ENCODE data around the gene ERBB3.

The ERBB3 gene

GRCh38 chr12:56078427-56078826 lies 1.5 kb upstream of the ERBB3 start:
- no peaks in the 10 kb centered on the region; the same call in 1 of the 2 replicates for H4K20me1 ChIP-seq (ENCODE audit: insufficient read depth, low read length)
- H3K36me3 ChIP-seq (ENCODE audit: insufficient read depth, low read length): no peaks in the 10 kb centered on the region
- no peak overlapping the region for H3K9ac ChIP-seq (ENCODE audit: low read depth, low read length)
- H3K9me3 ChIP-seq (ENCODE audit: insufficient read depth, low read length, severe bottlenecking): no peaks in the 10 kb centered on the region
- no peak overlapping the region for H3K27ac ChIP-seq (ENCODE audit: low read length)
- H3K79me2 ChIP-seq (ENCODE audit: insufficient read depth, low read length): no peaks in the 10 kb centered on the region
- no peak for TF ChIP-seq EZH2 (IDR thresholded peaks at IDR 0.05; ENCODE audit: borderline replicate concordance, low read depth, low read length, severe bottlenecking)
- TF ChIP-seq, protein P1, sequence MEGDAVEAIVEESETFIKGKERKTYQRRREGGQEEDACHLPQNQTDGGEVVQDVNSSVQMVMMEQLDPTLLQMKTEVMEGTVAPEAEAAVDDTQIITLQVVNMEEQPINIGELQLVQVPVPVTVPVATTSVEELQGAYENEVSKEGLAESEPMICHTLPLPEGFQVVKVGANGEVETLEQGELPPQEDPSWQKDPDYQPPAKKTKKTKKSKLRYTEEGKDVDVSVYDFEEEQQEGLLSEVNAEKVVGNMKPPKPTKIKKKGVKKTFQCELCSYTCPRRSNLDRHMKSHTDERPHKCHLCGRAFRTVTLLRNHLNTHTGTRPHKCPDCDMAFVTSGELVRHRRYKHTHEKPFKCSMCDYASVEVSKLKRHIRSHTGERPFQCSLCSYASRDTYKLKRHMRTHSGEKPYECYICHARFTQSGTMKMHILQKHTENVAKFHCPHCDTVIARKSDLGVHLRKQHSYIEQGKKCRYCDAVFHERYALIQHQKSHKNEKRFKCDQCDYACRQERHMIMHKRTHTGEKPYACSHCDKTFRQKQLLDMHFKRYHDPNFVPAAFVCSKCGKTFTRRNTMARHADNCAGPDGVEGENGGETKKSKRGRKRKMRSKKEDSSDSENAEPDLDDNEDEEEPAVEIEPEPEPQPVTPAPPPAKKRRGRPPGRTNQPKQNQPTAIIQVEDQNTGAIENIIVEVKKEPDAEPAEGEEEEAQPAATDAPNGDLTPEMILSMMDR (IDR thresholded peaks at IDR 0.05; ENCODE audit: borderline replicate concordance, extremely low read depth, low read length, poor library complexity, severe bottlenecking): no peak
- no peak overlapping the region for H3K4me3 ChIP-seq (ENCODE audit: low read depth in 1 of 2, low read length in 2 of 2)
- H3K27me3 ChIP-seq (ENCODE audit: insufficient read depth, low read length, poor library complexity): peaks cover 43% of the 10 kb centered on the region
- ATAC-seq (ENCODE audit: insufficient read depth, low read depth) (no peak), DNase-seq (no peak)
- H3K4me1 ChIP-seq (ENCODE audit: insufficient read depth, low read length): peaks cover 20% of the 10 kb centered on the region
- no peak overlapping the region for H2AFZ ChIP-seq (ENCODE audit: low read depth, low read length)
- H3K4me2 ChIP-seq (ENCODE audit: insufficient read depth, low read length): no peak overlapping the region

- H3K27ac ChIP-seq (ENCODE audit: low read length): no peak overlapping the region
- peak; percentile 74 for ATAC-seq (ENCODE audit: insufficient read depth, low read depth)
- H3K27me3 ChIP-seq (ENCODE audit: insufficient read depth, low read length, poor library complexity): peaks cover 50% of the 10 kb centered on the region
- H3K79me2 ChIP-seq (ENCODE audit: insufficient read depth, low read length): no peaks in the 10 kb centered on the region
- no peaks in the 10 kb centered on the region for H3K9me3 ChIP-seq (ENCODE audit: insufficient read depth, low read length, severe bottlenecking)
- peak overlapping the region; percentile 78 for H3K4me2 ChIP-seq (ENCODE audit: insufficient read depth, low read length)
- H3K4me1 ChIP-seq (ENCODE audit: insufficient read depth, low read length): peaks cover 20% of the 10 kb centered on the region
- no peaks in the 10 kb centered on the region for H3K36me3 ChIP-seq (ENCODE audit: insufficient read depth, low read length)
- peak overlapping the region; percentile 43 for H3K9ac ChIP-seq (ENCODE audit: low read depth, low read length)
- peak overlapping the region; percentile 51 for H2AFZ ChIP-seq (ENCODE audit: low read depth, low read length)
- TF ChIP-seq EZH2 (IDR thresholded peaks at IDR 0.05; ENCODE audit: borderline replicate concordance, low read depth, low read length, severe bottlenecking): no peak
- TF ChIP-seq, protein P1 (IDR thresholded peaks at IDR 0.05; ENCODE audit: borderline replicate concordance, extremely low read depth, low read length, poor library complexity, severe bottlenecking): peak; percentile 58
- peak; percentile 55 for DNase-seq
- H3K4me3 ChIP-seq (ENCODE audit: low read depth in 1 of 2, low read length in 2 of 2): peak overlapping the region; percentile 11 to 55; a peak in 3 of 4 replicates
- H4K20me1 ChIP-seq (ENCODE audit: insufficient read depth, low read length): no peaks in the 10 kb centered on the region; the same call in 1 of the 2 replicates
Measured at GRCh38 chr12:56078931-56079722, 838 bp upstream of the ERBB3 start.

GRCh38 chr12:56080556-56081138 lies 682 bp downstream of the ERBB3 start:
- DNase-seq: no peak
- Histone ChIP-seq H4K20me1 (ENCODE audit: insufficient read depth, low read length) (no peaks in the 10 kb centered on the region; the same call in 1 of the 2 replicates), H3K4me3 (ENCODE audit: low read depth in 1 of 2, low read length in 2 of 2) (peak overlapping the region in 1 of 2 experiments; percentile 55; a peak in 2 of 4 replicates), H2AFZ (ENCODE audit: low read depth, low read length) (0 out of 2 replicates have a peak overlapping the region, but pooled peaks have one; percentile 51), H3K4me2 (ENCODE audit: insufficient read depth, low read length) (peak overlapping the region; percentile 78), H3K27me3 (ENCODE audit: insufficient read depth, low read length, poor library complexity) (peaks cover 50% of the 10 kb centered on the region), H3K79me2 (ENCODE audit: insufficient read depth, low read length) (no peaks in the 10 kb centered on the region), H3K27ac (ENCODE audit: low read length) (no peak overlapping the region), H3K36me3 (ENCODE audit: insufficient read depth, low read length) (no peaks in the 10 kb centered on the region), H3K9ac (ENCODE audit: low read depth, low read length) (peak overlapping the region; percentile 43; the same call in 1 of the 2 replicates), H3K4me1 (ENCODE audit: insufficient read depth, low read length) (peaks cover 20% of the 10 kb centered on the region), H3K9me3 (ENCODE audit: insufficient read depth, low read length, severe bottlenecking) (no peaks in the 10 kb centered on the region)
- TF ChIP-seq, protein P1 (IDR thresholded peaks at IDR 0.05; ENCODE audit: borderline replicate concordance, extremely low read depth, low read length, poor library complexity, severe bottlenecking): peak; percentile 11
- TF ChIP-seq EZH2 (IDR thresholded peaks at IDR 0.05; ENCODE audit: borderline replicate concordance, low read depth, low read length, severe bottlenecking): no peak
- ATAC-seq (ENCODE audit: insufficient read depth, low read depth): no peak
